HepG2 (cell line): ENCODE measurements around the gene NAV2. TPM values are rescaled to one million over a fixed set of nuclear protein-coding genes. Genes with fewer than 3 reads are reported as not detected.

Source experiments
- BRD4 ChIP-seq: sonication (generic); formaldehyde crosslinking; IDR thresholded peaks from 2 replicates; pipeline ENCODE4 v1.4.0; 2020; ENCODE audit warnings: missing genetic modification reagents
- DRAP1 ChIP-seq: IDR thresholded peaks from 2 replicates; pipeline ENCODE4 v1.6.1; 2016; ENCODE audit warnings: missing genetic modification reagents, missing compliant biosample characterization
- ELF3 ChIP-seq: IDR thresholded peaks from 2 replicates; pipeline ENCODE4 v1.6.1; 2016; ENCODE audit warnings: missing genetic modification reagents, missing compliant biosample characterization
- FOXO4 ChIP-seq: sonication (generic); formaldehyde crosslinking; conservative IDR thresholded peaks from 2 replicates; pipeline ENCODE4 v1.8.1; 2023; ENCODE audit warnings: missing genetic modification reagents
- GABPA ChIP-seq, 2 experiments: IDR thresholded peaks; 2 replicates each; pipeline ENCODE4 v1.6.1; 2011 to 2016; ENCODE audit warnings: low read depth in 2 of 2, low read length in 1 of 2, missing biosample characterization in 1 of 2, missing genetic modification characterization in 1 of 2
- SNAPC2 ChIP-seq: sonication (generic); formaldehyde crosslinking; IDR thresholded peaks from 2 replicates; pipeline ENCODE4 v1.8.1; 2022; ENCODE audit warnings: mild to moderate bottlenecking, missing genetic modification reagents
- STAT5B ChIP-seq: sonication (generic); formaldehyde crosslinking; IDR thresholded peaks from 2 replicates; pipeline ENCODE4 v1.4.0; 2020; ENCODE audit warnings: missing genetic modification reagents
- THYN1 ChIP-seq: sonication (generic); formaldehyde crosslinking; IDR thresholded peaks from 2 replicates; pipeline ENCODE4 v1.8.1; 2023; ENCODE audit warnings: low read depth, mild to moderate bottlenecking, moderate library complexity, missing genetic modification reagents, borderline replicate concordance
- ZBTB25 ChIP-seq: IDR thresholded peaks from 2 replicates; pipeline ENCODE4 v1.6.1; 2018; ENCODE audit warnings: missing genetic modification reagents
- ZNF354B ChIP-seq: sonication (generic); formaldehyde crosslinking; IDR thresholded peaks from 2 replicates; pipeline ENCODE4 v1.8.0; 2022; ENCODE audit warnings: mild to moderate bottlenecking, missing genetic modification reagents
- ZNF451 ChIP-seq: sonication (generic); formaldehyde crosslinking; IDR thresholded peaks from 2 replicates; pipeline ENCODE4 v1.5.0; 2020; ENCODE audit warnings: mild to moderate bottlenecking, missing genetic modification reagents
- ZNF577 ChIP-seq: sonication (generic); formaldehyde crosslinking; IDR thresholded peaks from 2 replicates; pipeline ENCODE4 v1.4.0; 2020; ENCODE audit warnings: mild to moderate bottlenecking, low read depth, missing genetic modification reagents, borderline replicate concordance
- ZNF646 ChIP-seq: sonication (generic); formaldehyde crosslinking; IDR thresholded peaks from 2 replicates; pipeline ENCODE4 v1.9.0; 2021; ENCODE audit warnings: mild to moderate bottlenecking, missing genetic modification reagents
- ZNF713 ChIP-seq: sonication (generic); formaldehyde crosslinking; IDR thresholded peaks from 2 replicates; pipeline ENCODE4 v1.4.0; 2020; ENCODE audit warnings: mild to moderate bottlenecking, missing genetic modification reagents
- ZNF747 ChIP-seq: sonication (generic); formaldehyde crosslinking; IDR thresholded peaks from 2 replicates; pipeline ENCODE4 v1.8.1; 2023; ENCODE audit warnings: missing genetic modification reagents, mild to moderate bottlenecking, borderline replicate concordance
- ZNF800 ChIP-seq: sonication (generic); formaldehyde crosslinking; IDR thresholded peaks from 2 replicates; pipeline ENCODE4 v1.4.0; 2020; ENCODE audit warnings: missing genetic modification reagents
- ZSCAN9 ChIP-seq: IDR thresholded peaks from 2 replicates; pipeline ENCODE4 v1.6.1; 2016; ENCODE audit warnings: borderline replicate concordance
- polyA plus RNA-seq, 8 experiments: library from polyadenylated mRNA; depleted of rRNA in 3 of 8; stranded (reverse) in 7 of 8; unstranded in 1 of 8; fragments of >200 nt; fragmentation: Illumina TruSeq in 4 of 8; extraction: Trizol in 4 of 8; gene quantifications; 2 replicates each; pipeline versions ENCODE4 v1.2.1 to v1.2.3, GENCODE V29; 2011 to 2016; ENCODE audit warnings: low read depth in 4 of 8, missing spikeins in 1 of 8, mixed read lengths in 1 of 8; ENCODE audit not compliant: insufficient read depth in 1 of 8
- total RNA-seq, 5 experiments: library from RNA; depleted of rRNA; stranded (reverse); fragments of >200 nt; fragmentation: Illumina TruSeq; extraction: Trizol; gene quantifications; 2 replicates each; pipeline ENCODE4 v1.2.3, GENCODE V29; 2016; ENCODE audit warnings: low read depth in 1 of 5

NAV2 gene
- total and polyA plus RNA-seq, 2 of the 13 experiments (the other 11 are each of a cell fraction or from before 2014, with no cell fraction given): 9.3 to 34.6 TPM

GRCh38 chr11:19978668-19979518, 266.3 kb downstream of the NAV2 start (continued):
- TF ChIP-seq ZNF646: no peak
- TF ChIP-seq ZSCAN9 (CRISPR knock-in tag): peak; percentile 49; the same call in 1 of the 2 replicates
- TF ChIP-seq ZNF713 (CRISPR knock-in tag): no peak
- TF ChIP-seq THYN1: no peak
- no peak for TF ChIP-seq STAT5B (CRISPR knock-in tag)
- peak; percentile 76; the same call in 1 of the 2 replicates for TF ChIP-seq ZBTB25
- no peak for TF ChIP-seq ZNF451 (CRISPR knock-in tag)
- no peak for TF ChIP-seq ZNF800
- TF ChIP-seq BRD4 (CRISPR knock-in tag): no peak
- TF ChIP-seq ZNF354B (CRISPR knock-in tag): no peak
- TF ChIP-seq ZNF747 (CRISPR knock-in tag): peak; percentile 37; the same call in 1 of the 2 replicates
- no peak for TF ChIP-seq GABPA (IDR thresholded peaks at IDR 0.05; ENCODE audit: low read depth, low read length)
- peak; percentile 39; the same call in 1 of the 2 replicates for TF ChIP-seq GABPA (CRISPR knock-in tag; IDR thresholded peaks at IDR 0.05; ENCODE audit: low read depth)
- peak; percentile 87 for TF ChIP-seq ELF3 (CRISPR knock-in tag)
- 0 out of 2 replicates have a peak, but pooled peaks have one; percentile 20 for TF ChIP-seq SNAPC2 (CRISPR knock-in tag)
- TF ChIP-seq ZNF577: no peak
- TF ChIP-seq FOXO4 (CRISPR knock-in tag): no peak
- TF ChIP-seq DRAP1 (CRISPR knock-in tag): peak; percentile 73
